GM20000 (cell line): ENCODE data around the gene SRSF3.

Source experiments
- DNase-seq: peaks from one replicate; pipeline ENCODE4 v3.0.0; 2012; ENCODE audit warnings: low spot score
- CTCF ChIP-seq: IDR thresholded peaks from 2 replicates; pipeline ENCODE4 v1.5.1; 2012; ENCODE audit warnings: mild to moderate bottlenecking, control low read depth; ENCODE audit errors: extremely low read depth, missing control alignments

Gene SRSF3

DNA sequence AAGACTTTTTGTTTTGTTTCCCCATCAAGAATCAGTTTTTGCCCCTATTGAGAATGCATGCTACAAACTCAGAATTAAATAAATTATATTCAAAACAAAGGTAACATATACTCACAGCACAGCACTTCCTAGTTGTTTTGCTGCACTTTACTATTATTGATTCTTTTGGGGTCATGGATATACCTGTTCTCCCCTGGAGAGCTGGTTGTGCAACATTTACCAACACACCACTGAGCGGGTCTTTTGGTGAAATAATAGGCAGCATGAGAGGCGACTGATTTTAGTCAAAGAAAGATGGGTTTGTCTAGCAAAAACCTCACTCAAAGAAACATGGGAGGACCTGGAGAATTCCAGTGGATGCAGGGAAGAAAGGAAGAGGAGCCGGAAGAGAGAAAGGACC is 44.4 kb downstream of the SRSF3 start:
- DNase-seq, result no peak
- TF ChIP-seq CTCF, result no peak

DNA sequence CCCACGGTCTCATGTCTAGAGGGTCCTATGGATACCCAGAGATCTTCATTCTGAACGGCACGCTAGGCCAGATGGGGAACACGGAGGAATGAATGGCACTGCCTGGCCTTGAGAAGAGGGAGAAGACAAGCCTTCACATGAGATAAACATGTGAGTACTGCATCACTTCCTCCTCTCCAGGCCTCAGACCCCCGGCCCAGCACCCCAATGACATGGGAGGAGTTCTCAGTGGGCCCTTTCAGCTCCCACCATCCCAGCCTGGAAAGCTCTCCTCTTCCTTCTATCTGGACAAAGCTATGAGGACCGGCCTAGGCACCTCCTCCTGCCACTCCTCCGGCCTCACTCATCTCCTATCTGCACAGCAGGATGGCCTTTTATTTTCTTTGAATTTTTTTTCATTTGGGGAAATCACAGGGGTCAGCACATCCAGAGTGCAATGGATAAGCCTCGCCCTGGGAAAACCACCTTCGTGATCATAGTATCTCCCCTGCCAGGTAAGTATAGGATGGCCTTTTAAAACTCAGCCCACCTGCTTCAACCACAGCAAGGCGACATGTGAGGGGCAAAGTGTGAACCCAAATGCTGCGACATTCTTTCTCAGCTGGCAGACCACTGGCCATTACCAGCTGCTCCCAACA is 45.1 kb downstream of the SRSF3 start:
- no peak for TF ChIP-seq CTCF
- DNase-seq, result no peak

DNA sequence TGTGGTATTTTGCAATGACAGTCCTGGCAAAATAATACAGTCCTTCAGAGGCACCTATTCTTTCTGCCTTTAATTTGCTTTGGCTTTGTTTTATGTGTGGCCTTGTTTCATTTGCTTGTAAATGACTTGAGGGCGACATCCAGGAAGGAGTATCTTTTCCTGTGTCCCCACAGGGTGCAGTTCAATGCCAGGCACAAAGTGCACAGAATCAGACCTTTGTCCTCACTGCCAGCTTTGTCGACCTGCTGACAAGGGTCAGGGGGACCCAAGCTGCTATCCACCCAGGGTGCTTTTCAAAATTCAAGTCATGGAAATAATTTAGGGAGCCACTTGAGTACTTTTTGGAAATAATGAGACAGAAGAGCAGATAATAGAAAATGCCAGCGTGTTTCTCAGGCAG is 47.4 kb downstream of the SRSF3 start:
- TF ChIP-seq CTCF, result no peak
- DNase-seq, result no peak

DNA sequence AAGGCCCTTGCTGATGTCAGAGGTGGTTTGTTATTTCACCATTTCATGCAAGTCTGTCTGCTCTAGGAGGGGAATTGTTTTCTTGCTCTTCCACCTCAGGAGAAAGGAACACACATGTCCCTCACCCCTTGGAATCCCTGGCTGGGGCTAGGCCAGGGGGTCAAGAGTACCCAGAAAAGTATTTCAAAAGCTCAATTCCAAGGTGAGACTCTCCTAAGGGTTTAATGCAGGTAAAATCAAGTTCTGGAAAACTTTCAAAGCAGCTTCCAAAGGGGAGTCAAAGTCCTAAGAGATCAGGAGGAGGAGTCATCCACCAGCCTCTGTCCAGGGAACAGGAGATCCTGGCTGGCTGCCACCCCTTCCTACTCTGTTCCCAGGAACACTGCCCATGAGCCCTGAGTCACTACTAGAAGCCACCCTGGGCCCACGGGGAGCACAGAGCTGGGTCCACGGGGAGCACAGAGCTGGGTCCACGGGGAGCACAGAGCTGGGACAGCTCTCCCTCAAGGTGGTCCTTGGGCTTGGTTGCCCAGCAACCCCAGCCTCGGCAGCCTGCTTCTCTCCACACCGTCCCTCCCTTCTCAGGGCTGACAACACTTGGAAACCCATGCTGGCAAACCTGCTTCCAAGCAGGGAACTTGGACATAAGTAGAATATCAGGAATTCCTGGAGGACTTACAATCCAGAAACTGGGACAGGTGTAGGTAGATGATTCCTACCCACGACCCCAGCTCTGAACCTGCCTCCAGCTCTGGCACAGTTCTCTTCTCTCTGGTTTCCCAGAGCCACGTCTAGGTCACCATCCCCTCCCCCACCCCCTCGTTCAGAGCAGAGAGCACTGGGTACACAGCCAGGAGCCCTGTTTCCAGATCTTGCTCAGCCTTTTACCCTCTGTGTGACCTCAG is 49.0 kb downstream of the SRSF3 start:
- no peak for DNase-seq
- no peak for TF ChIP-seq CTCF

- no peak for DNase-seq
- no peak for TF ChIP-seq CTCF
Measured at GRCh38 chr6:36643977-36644376, 49.8 kb downstream of the SRSF3 start.

- TF ChIP-seq CTCF, result no peak
- DNase-seq, result no peak
Measured at GRCh38 chr6:36649086-36649485, 54.9 kb downstream of the SRSF3 start.

DNA sequence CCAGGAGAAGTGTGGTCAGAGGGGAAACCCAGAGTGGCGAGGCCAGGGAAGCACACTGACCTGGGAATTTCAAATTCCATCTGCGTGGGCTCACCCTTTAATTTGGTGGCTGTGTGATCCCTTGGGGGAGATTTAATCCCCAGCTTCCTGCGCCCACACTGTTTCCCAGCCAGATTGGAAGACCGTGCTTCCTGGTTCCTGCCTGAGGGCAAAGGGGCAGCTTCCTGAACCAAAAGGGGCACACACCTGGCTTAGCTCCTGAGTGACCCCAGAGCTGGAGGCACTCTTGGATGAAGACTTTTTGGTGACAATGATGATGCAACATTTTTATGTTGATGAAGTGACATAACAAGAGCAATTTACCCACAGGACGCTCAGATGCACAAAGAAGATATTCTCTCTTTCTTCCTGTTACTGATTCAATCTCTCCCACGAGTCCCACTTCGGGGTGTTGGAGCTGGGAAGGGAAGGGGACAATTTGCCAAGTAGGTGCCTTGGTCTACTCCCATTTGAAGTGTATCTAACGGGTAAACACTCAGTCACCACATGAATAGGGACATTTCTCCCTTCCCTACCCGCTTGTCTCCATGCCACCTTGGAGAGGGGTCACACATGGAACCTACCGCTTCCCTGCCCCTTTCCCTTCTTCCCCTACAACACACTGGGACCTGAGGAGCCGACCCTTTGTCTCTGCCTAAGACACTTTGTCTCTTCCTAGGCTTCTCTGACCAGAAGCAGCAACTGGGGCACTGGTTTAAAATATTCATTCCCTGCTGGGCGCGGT is 55.7 kb downstream of the SRSF3 start:
- DNase-seq, result no peak
- no peak for TF ChIP-seq CTCF
